Erythroblast (primary cell): ENCODE measurements around the gene KDSR.
"Not testable (repeated sequence)": the region's sequence is repeated elsewhere in the genome, so short reads cannot be mapped to it uniquely, and the experiment has no call there.

Source experiments
- DNase-seq, 2 experiments: peaks; one replicate each; lab custom pipeline; 2025; lab: John Stamatoyannopoulos, UW
- GATA1 ChIP-seq: IDR thresholded peaks from 2 replicates; pipeline ENCODE4 v1.6.1; 2011; ENCODE audit warnings: low read depth, mild to moderate bottlenecking, control low read depth, low read length, moderate library complexity
- POLR2A ChIP-seq: IDR thresholded peaks from 2 replicates; pipeline ENCODE4 v1.6.1; 2011; ENCODE audit warnings: mild to moderate bottlenecking, low read length

KDSR gene

GRCh38 chr18:63378919-63379638, 12.1 kb upstream of the KDSR start:
- TF ChIP-seq GATA1 (no peak), POLR2A (no peak)
- no peak for DNase-seq

- TF ChIP-seq POLR2A (no peak), GATA1 (no peak)
These were observed 10.4 kb upstream of the KDSR start for GRCh38 chr18:63377275-63377980.

GRCh38 chr18:63376538-63376937, 9.5 kb upstream of the KDSR start:
- DNase-seq, result no peak

More at GRCh38 chr18:63377275-63377980, 10.4 kb upstream of the KDSR start:
- no peak for DNase-seq

GRCh38 chr18:63374540-63374939, 7.5 kb upstream of the KDSR start:
- TF ChIP-seq GATA1 (no peak), POLR2A (no peak)
- DNase-seq, result no peak

More at GRCh38 chr18:63376538-63376937, 9.5 kb upstream of the KDSR start:
- TF ChIP-seq POLR2A, result no peak
- TF ChIP-seq GATA1, result no peak

- no peak for TF ChIP-seq GATA1
- no peak for TF ChIP-seq POLR2A
- no peak for DNase-seq
These were observed 6.2 kb upstream of the KDSR start for GRCh38 chr18:63373161-63373560.

- TF ChIP-seq GATA1 (no peak), POLR2A (no peak)
- no peak for DNase-seq
These were observed 1.6 kb upstream of the KDSR start for GRCh38 chr18:63368611-63369010.

- peak; percentile 62 to 70 for DNase-seq
- TF ChIP-seq POLR2A (no peak), GATA1 (no peak)
These were observed 573 bp downstream of the KDSR start for GRCh38 chr18:63366213-63367052.

- no peak for TF ChIP-seq POLR2A
- TF ChIP-seq GATA1, result no peak
- peak in 1 of 2 experiments; percentile 39 for DNase-seq
These were observed 1.2 kb downstream of the KDSR start for GRCh38 chr18:63365876-63366212.

GRCh38 chr18:63363951-63364350, 3.1 kb downstream of the KDSR start:
- no peak for DNase-seq
- TF ChIP-seq GATA1 (no peak), POLR2A (no peak)

GRCh38 chr18:63363420-63363819, 3.6 kb downstream of the KDSR start:
- not testable (repeated sequence) for DNase-seq

- TF ChIP-seq GATA1 (no peak), POLR2A (no peak)
- no peak for DNase-seq
These were observed 10.6 kb downstream of the KDSR start for GRCh38 chr18:63356272-63356896.

GRCh38 chr18:63350230-63350629, 16.8 kb downstream of the KDSR start:
- TF ChIP-seq GATA1, result no peak
- no peak for TF ChIP-seq POLR2A
- DNase-seq, result no peak

GRCh38 chr18:63348508-63349136, 18.4 kb downstream of the KDSR start:
- DNase-seq, result no peak
- no peak for TF ChIP-seq GATA1
- no peak for TF ChIP-seq POLR2A
